OCI-LY7 (cell line): ENCODE results near the gene TFF2. TPM values are rescaled to one million over a fixed set of nuclear protein-coding genes. Genes with fewer than 3 reads are reported as not detected.

Experiments used
- BruUV-seq: library from RNA; stranded (reverse); fragments of 400-500 nt; replicated peaks from 2 replicates; lab custom pipeline; 2021; lab: Mats Ljungman, UMichigan
- CTCF ChIA-PET: fragments of 300-600 bp; sonication (Branson Sonifier 250); formaldehyde crosslinking; loops from one replicate; lab custom pipeline; 2022; ENCODE audit warnings: antibody characterized with exemption; ENCODE audit not compliant: unreplicated experiment; lab: Charles Lee
- POLR2A ChIA-PET: fragments of 300-600 bp; sonication (Branson Sonifier 250); formaldehyde crosslinking; loops from one replicate; lab custom pipeline; 2022; ENCODE audit warnings: antibody characterized with exemption; lab: Charles Lee
- DNase-seq: peaks from one replicate; pipeline ENCODE4 v3.0.0-alpha.2; 2015; ENCODE audit warnings: low spot score
- H2AFZ ChIP-seq: fragments of 200-600 bp; sonication (generic), shearing (Covaris generic); 2 replicates; pipeline ENCODE4 v1.6.1; 2014; ENCODE audit warnings: mild to moderate bottlenecking, antibody characterized with exemption, low read length, moderate library complexity
- H3K27ac ChIP-seq: fragments of 200-600 bp; sonication (generic); 2 replicates; pipeline ENCODE4 v1.5.1; 2014; ENCODE audit warnings: mixed run types, low read depth, mild to moderate bottlenecking, moderate library complexity, low read length, inconsistent platforms; ENCODE audit not compliant: poor library complexity, severe bottlenecking
- H3K36me3 ChIP-seq: fragments of 200-600 bp; sonication (generic); 2 replicates; pipeline ENCODE4 v1.6.1; 2014; ENCODE audit warnings: mild to moderate bottlenecking, antibody characterized with exemption, low read length, moderate library complexity, mixed read lengths; ENCODE audit not compliant: insufficient read depth
- H3K4me1 ChIP-seq: fragments of 200-600 bp; sonication (generic); 2 replicates; pipeline ENCODE4 v1.5.1; 2014; ENCODE audit warnings: mild to moderate bottlenecking, low read length; ENCODE audit not compliant: insufficient read depth, poor library complexity, severe bottlenecking
- H3K4me2 ChIP-seq: fragments of 200-600 bp; sonication (generic); 2 replicates; pipeline ENCODE4 v1.6.1; 2014; ENCODE audit warnings: mild to moderate bottlenecking, low read length
- H3K4me3 ChIP-seq: fragments of 200-600 bp; sonication (generic); 2 replicates; pipeline ENCODE4 v1.5.1; 2014; ENCODE audit warnings: mild to moderate bottlenecking, low read depth, low read length; ENCODE audit not compliant: poor library complexity, severe bottlenecking
- H3K79me2 ChIP-seq: fragments of 200-600 bp; sonication (generic); 2 replicates; pipeline ENCODE4 v1.6.1; 2016; ENCODE audit warnings: low read depth, mild to moderate bottlenecking, low read length, moderate library complexity, mixed read lengths; ENCODE audit not compliant: insufficient read depth
- H3K9me2 ChIP-seq: fragments of 200-600 bp; sonication (generic); 2 replicates; pipeline ENCODE4 v1.6.1; 2016; ENCODE audit warnings: mild to moderate bottlenecking, low read length, mixed read lengths; ENCODE audit not compliant: insufficient read depth
- H3K9me3 ChIP-seq: fragments of 200-600 bp; sonication (generic); 2 replicates; pipeline ENCODE4 v1.6.1; 2014; ENCODE audit warnings: mild to moderate bottlenecking, mixed run types, low read length, mixed read lengths
- H4K20me1 ChIP-seq: fragments of 200-600 bp; sonication (generic); 2 replicates; pipeline ENCODE4 v1.6.1; 2014; ENCODE audit warnings: mild to moderate bottlenecking, antibody characterized with exemption, low read length, moderate library complexity, mixed read lengths; ENCODE audit not compliant: insufficient read depth
- CTCF ChIP-seq: fragments of 200-600 bp; sonication (generic); conservative IDR thresholded peaks from 2 replicates; pipeline ENCODE4 v1.5.1; 2014; ENCODE audit warnings: mild to moderate bottlenecking, antibody characterized with exemption, low read length, moderate library complexity, mixed read lengths
- EZH2phosphoT487 ChIP-seq: fragments of 200-600 bp; sonication (generic); IDR thresholded peaks from 2 replicates; pipeline ENCODE4 v1.6.1; 2018; ENCODE audit warnings: low read depth, borderline replicate concordance, mild to moderate bottlenecking, mixed run types, antibody characterized with exemption, low read length, moderate library complexity, mixed read lengths
- intact Hi-C: fragments of 100-400 bp; cut with micrococcal nuclease; formaldehyde crosslinking; loops from one replicate; pipeline ENCODE4 v1.10.0; 2022; ENCODE audit not compliant: unreplicated experiment
- total RNA-seq, 2 experiments: library from RNA; depleted of rRNA in 1 of 2; stranded (reverse); fragments of >200 nt in 1 of 2; shearing (Covaris generic) in 1 of 2; gene quantifications; 2 replicates each; pipeline ENCODE4 v1.2.3, GENCODE V29; 2014 to 2022

The TFF2 gene
- total RNA-seq, 2 experiments from 2014 or later, result not detected

- POLR2A ChIA-PET, result interaction anchor here (0.6 kb wide), 2 partner anchors 15 to 711 kb away, joined by 3 read pairs; no protein-coding TSS in a partner anchor
- no peak for TF ChIP-seq CTCF
- no peak for TF ChIP-seq EZH2phosphoT487
- H3K4me3 ChIP-seq, result no peak overlapping the region
- H3K36me3 ChIP-seq, result no peaks in the 10 kb centered on the region
- no peak overlapping the region for H3K4me2 ChIP-seq
- H3K9me2 ChIP-seq, result no peaks in the 10 kb centered on the region
- intact Hi-C loops, result no loop called here
- H3K79me2 ChIP-seq, result no peaks in the 10 kb centered on the region
- H4K20me1 ChIP-seq, result no peaks in the 10 kb centered on the region
- CTCF ChIA-PET, result no interaction called here
- DNase-seq, result no peak
- no peak overlapping the region for H3K27ac ChIP-seq
- H3K4me1 ChIP-seq, result peaks cover 6% of the 10 kb centered on the region
- H3K9me3 ChIP-seq, result no peaks in the 10 kb centered on the region
- no TSS peak for BruUV-seq
- H2AFZ ChIP-seq, result no peak overlapping the region
Measured at GRCh38 chr21:42387843-42388340, 37.1 kb upstream of the TFF2 start.

GRCh38 chr21:42387164-42387563 lies 36.4 kb upstream of the TFF2 start:
- TF ChIP-seq EZH2phosphoT487 (no peak), CTCF (no peak)
- 0 out of 2 replicates have a peak, but pooled peaks cover 3% of the 10 kb centered on the region for H3K9me3 ChIP-seq
- no peak overlapping the region for H3K27ac ChIP-seq
- H3K4me3 ChIP-seq, result no peak overlapping the region
- no peaks in the 10 kb centered on the region for H3K36me3 ChIP-seq
- H2AFZ ChIP-seq, result no peak overlapping the region
- ChIA-PET CTCF (interaction anchor here (0.6 kb wide), 1 partner anchor 117 kb away, joined by 3 read pairs; no protein-coding TSS in a partner anchor), POLR2A (interaction anchor here (0.6 kb wide), 1 partner anchor 711 kb away, joined by 3 read pairs; no protein-coding TSS in a partner anchor)
- peaks cover 6% of the 10 kb centered on the region for H3K4me1 ChIP-seq
- DNase-seq, result no peak
- H4K20me1 ChIP-seq, result no peaks in the 10 kb centered on the region
- H3K79me2 ChIP-seq, result no peaks in the 10 kb centered on the region
- intact Hi-C loops, result no loop called here
- no TSS peak for BruUV-seq
- no peak overlapping the region for H3K4me2 ChIP-seq
- H3K9me2 ChIP-seq, result no peaks in the 10 kb centered on the region

GRCh38 chr21:42386034-42386591 lies 35.3 kb upstream of the TFF2 start:
- TF ChIP-seq EZH2phosphoT487 (no peak), CTCF (no peak)
- Histone ChIP-seq H3K27ac (no peak overlapping the region), H3K4me1 (peaks cover 6% of the 10 kb centered on the region), H3K79me2 (no peaks in the 10 kb centered on the region), H2AFZ (no peak overlapping the region), H4K20me1 (no peaks in the 10 kb centered on the region), H3K9me2 (no peaks in the 10 kb centered on the region), H3K9me3 (peaks cover 11% of the 10 kb centered on the region; the same call in 1 of the 2 replicates), H3K36me3 (no peaks in the 10 kb centered on the region), H3K4me3 (no peak overlapping the region), H3K4me2 (no peak overlapping the region)
- intact Hi-C loops, result no loop called here
- BruUV-seq, result no TSS peak
- POLR2A ChIA-PET, result no interaction called here
- CTCF ChIA-PET, result no interaction called here
- no peak for DNase-seq
